ENCODE measurements around the gene REN.
A peak's percentile ranks its signal among the peaks of the same experiment; 100 is the strongest.

Gene REN

DNA sequence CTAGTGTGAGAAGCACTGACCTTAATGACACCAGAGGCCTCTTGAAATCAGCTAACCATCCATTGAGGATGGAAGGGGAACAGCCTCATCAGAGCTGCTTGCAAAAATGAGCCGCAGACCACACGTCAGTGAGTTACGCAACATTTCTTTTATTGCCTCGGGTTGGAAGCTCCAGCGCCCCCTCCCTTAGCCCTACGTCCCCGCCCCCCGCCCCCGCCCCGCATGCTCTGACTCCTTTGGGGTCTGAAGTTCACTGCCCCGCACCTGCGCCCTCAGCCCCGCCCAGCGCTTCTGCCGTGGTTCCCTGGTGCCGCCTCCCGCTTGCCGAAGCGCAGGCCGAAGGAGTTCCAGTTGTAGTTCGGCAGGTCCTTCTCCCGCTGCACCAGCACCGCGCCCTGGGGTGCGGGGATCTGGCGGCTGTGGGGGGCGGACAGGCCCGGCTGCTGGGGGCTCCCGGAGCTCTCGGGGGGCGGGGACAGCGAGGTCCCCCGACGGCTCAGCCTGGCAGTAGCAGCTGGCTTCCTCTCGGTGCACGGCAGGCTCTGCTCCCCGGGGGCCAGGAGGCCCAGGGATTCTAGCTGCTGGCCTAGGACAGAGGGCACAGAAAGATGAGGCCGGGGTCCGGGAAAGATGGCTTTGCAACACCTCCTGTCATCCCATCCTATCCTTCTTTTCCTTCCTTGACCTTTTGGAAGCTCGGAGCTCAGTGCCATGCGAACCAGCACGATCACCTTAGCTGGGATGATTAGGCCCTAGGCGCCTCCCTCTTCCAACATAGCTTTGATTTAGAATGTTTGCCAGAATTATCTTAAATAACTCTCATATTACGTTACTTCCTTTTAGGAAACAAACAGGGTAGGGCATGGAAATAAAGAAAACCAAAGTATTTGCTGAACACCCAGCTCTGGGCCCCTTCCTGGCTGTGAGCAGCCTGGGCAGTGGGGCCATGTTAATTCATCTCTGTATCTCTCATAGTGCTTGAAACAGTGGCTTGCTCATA lies 24.4 kb upstream of the REN start:
- DNase-seq (ENCODE audit: low read depth): peak; percentile 35

DNA sequence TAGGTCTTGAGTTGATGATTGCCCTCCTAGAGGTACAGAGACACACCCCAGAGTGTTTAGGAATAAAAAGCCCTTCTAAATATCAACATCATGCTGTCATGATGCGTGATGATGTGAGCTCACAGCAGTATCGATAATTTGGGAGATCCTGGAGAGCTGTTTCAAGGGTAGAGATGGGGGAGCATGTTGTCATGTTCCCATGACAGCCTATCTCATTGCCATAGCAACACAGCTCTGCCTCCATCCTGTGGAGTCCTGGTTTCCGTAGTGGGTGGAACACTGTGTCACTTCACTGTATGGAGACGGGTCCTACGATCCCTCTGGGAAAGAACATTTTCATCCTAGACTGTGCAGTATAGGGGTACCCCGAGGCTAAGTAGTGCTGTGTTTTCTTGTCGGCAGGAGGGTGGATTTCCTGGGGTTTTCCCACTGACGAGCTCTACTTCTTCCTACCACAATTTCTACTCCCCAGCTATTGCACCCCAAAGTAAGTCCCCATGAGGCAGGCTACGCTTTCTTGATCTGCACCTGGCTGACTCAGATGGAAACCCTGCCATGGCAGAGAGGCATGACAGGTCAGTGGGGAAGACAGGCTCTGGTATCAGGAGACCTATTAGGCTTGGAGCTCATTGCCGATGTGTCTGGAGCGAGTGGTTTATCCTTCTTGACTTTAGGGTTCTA lies 23.0 kb upstream of the REN start:
- no peak for DNase-seq (ENCODE audit: low read depth)

DNA sequence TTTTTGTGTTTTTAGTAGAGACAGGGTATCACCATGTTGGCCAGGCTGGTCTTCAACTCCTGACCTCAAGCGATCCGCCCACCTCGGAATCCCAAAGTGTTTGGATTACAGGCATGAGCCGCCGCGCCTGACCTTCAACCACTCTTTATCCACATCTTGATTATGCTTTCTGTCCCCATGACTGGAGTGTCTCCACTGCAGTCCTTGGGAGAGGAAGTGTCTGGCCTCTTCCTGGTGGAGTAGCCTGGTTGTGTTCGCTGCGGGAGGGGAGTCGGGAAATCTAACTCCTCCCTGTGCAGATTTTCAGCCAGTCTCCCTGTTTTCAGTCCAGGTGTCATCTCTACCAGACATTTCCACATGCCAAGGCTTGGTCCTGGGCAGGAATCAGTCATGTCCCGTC lies 20.5 kb upstream of the REN start:
- no peak for DNase-seq (ENCODE audit: low read depth)

DNA sequence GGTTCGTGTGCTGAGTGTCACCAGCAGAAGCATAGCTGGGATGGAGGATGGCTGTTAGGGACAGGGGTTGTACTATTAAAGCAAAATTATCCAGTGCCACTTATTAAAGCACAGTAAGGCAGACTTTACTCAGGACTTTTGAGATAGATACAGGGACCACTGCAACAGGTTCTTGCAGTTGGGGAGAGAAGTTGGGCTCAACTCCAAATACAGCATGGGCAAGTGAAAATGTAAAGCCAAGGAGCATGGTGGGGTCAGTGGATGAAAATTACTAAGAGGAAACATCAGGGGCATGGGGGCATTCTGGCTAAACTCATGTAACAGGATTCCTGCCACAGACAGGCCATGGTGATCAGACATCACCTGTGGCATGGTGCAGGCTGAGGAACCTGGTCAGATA lies 15.0 kb upstream of the REN start:
- no peak for DNase-seq (ENCODE audit: low read depth)

DNA sequence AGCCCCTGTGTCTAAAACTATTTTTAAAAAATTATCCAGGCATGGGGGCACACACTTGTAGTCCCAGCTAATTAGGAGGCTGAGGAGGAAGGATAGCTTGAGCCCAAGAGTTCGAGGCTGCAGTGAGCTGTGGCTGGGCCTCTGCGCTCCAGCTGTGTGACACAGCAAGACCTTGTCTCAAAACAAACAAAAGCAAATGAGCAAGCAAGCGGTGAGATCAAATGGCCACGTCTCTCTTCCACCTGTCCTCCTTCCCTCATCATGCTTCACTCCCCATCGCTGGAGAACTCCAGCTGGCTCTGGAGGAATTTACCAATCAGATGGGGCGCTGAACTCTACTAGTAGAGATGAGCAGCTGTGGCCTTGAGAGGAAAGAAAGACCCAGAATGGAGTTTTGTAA lies 14.0 kb upstream of the REN start:
- DNase-seq (ENCODE audit: low read depth): no peak

DNA sequence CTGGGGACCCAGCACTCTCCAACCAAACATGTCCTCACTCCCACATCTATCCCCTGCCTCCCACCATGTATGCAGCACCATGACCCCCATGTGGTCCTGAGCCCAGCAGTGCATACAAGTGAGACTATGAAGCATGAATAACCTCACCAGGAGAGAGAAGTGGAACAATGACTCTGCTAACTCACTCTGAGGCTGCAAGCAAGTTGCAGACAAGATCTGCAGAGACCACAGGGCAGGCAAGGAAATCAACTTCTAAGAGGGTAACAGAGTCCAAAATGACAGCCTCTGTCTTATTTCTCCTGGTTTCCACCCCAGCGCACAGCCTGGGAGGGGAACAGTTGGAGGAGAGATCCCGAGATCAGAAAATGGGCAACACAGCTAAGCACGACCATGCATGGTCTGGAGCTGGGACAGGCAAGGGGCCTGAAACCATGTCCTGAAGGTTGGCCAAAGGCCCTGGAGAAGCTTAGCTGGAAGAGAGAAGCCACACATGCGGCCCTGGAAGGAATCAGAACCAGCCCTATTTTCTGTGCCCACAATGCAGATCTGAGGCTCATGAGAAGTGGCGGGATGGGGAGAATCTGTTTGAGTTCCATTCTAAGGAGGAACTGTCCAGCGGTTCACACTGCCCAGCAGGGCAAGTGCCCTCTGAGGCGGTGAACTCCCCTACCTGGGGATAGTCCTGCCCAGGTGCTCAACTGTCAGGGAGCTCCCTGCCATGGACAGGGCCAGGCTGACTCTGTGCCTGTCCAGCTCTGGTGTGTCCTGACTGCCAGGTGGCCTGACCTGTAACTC lies 12.5 kb upstream of the REN start:
- no peak for DNase-seq (ENCODE audit: low read depth)

DNA sequence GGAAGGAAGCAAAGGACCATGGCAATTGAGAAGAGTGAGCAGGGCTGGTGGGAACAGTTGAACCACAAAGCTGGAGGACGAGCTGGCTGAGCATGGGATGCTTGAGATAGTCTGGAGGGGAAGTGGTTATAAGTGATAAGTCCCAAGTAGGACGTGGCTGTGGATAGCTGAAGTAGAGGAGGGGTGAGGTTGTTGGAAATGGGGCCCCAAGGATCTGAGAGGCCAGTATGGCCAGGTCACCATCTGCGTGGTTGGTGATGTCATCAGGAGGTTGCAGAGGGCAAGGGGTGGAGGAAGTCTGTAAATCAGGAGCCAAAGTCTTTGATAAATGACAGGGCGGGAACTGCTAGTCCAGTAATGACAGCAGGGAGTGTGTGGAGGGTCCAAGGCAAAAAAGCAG lies 11.0 kb upstream of the REN start:
- DNase-seq (ENCODE audit: low read depth): peak; percentile 59

DNA sequence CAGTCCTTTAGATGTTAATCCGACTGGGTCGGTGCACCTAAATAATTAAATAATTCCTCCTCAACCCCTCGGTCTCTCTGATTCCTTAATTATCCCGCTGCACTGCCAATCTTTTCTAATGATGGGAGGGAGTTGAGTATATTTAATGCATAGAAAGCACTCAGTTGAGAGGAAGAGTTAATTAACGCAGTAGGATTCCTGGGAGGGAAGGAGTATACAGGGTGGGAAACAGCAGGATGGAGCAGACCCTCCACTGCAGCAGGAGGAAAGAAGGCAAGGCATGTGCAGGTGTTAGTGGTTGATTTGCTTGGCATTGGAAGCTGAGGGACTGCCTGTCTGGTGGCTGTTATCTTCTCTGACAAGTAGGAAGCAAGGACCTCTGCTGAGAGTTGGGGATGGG lies 9.9 kb upstream of the REN start:
- DNase-seq (ENCODE audit: low read depth): no peak

DNA sequence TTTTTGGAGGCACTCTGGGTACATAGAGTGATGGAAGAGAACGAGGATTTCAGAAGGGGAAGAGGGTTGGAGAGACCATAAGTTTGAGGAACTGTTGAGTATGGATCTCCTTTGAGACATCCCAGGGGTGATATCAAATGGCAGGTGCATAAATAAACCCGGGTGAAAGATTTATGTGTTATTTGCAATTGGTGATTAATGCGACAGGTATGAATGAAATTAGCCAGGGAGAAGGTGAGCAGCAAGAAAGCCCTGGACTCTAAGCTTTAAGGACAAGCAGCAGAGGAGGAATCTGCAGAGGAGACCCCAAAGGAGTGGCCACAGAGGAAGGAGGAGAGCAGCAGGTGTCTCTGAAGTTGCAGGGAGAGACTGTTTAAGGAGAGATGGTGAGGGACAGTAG lies 8.8 kb upstream of the REN start:
- no peak for DNase-seq (ENCODE audit: low read depth)

DNA sequence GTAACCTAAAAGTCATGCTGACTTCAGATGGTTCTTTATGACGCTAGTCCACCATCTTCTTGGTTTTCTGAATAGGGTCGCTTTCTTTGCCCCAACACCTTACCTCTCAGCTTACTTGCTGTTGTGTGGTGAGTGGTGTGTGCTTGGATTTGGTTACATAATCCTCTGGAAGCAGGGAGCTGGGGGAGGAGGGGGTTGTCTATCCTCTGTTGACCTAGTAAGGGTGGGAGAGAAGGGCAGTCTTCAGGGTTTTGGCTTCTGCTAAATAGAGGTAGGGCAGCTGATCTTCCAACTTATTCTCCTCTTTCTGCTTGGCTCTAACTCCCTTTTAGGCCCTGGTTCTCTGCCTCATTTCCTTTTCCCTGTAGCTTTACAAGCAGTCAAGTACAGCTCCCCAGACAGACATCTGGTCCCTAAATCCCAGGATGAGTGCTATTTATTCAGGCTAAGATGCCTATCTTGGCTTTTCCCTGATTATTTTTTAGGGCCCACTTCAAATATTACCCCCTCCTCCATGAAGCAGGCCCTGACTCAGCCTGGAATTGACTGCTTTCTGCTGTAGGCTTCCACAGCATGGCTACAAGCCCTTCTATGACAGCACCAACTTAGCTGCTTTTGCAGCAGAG lies 6.4 kb upstream of the REN start:
- DNase-seq (ENCODE audit: low read depth): peak; percentile 11

DNA sequence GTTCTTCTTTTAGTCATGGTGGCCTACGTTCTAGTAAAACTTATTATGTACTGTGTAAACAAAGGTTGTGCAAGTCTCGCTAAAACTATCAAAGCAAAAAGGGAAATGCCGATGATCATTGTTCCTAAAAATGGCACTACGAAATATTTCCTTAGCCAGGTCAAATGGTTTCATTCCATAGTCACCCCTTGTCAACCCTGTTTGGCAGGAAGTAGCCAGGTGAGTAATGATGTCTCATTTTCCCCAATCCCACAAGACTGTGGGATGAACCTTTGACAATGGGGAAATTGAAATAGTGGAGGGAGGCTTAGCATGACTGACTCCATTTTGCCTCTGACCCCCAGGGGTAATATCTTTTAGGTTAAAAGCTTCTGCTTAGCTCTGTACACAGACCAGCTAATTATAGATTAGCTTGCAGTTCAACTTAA lies 5.6 kb upstream of the REN start:
- DNase-seq (ENCODE audit: low read depth): peak; percentile 96

DNA sequence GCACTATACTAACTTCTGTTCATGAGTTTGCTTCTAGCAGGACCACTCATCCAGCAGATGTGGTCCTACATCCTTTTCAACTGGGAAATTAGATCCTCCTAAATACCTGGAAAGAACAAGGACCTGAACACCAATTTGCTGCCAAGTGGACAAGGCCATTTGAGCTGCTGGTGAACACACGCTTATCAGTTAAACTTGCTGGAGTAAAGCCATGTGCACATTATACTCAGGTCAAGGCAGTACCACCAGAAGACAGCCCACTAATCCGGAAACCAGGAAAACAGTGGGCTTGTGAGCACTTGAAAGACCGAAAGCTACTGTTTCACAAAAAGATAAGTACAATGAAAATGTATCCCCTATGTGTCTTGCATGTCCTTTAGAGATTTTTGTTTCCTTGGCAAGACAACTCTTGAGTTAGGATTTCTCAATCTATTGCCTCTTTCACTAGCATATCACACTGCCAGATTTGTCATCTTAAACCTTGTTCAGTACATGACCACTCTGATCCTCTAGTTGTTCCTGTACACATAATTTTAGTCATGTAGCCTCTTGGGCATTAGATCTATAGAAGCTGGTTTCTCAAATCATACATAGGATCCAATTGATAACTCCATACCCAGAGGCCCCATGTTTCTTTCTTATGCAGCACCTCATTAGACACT lies 4.5 kb upstream of the REN start:
- no peak for DNase-seq (ENCODE audit: low read depth)

DNA sequence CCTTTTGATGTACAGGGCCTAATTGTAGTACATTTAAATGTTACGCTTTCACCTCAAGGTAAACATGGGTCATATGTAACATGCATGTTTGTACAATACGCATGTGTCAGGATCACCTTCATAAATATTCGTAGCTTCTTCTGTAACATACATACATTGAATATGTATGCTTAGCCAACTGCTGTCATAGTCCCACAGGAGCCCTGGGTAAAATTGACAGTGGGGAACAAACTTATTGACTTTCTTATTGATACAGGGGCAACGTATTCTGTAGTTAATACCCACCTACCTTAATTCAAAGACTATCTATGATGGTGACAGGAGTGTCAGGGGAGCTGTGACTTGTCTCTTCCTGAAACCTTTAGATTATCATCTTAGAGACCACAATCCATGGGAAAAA lies 3.7 kb upstream of the REN start:
- peak; percentile 34 for DNase-seq (ENCODE audit: low read depth)

DNA sequence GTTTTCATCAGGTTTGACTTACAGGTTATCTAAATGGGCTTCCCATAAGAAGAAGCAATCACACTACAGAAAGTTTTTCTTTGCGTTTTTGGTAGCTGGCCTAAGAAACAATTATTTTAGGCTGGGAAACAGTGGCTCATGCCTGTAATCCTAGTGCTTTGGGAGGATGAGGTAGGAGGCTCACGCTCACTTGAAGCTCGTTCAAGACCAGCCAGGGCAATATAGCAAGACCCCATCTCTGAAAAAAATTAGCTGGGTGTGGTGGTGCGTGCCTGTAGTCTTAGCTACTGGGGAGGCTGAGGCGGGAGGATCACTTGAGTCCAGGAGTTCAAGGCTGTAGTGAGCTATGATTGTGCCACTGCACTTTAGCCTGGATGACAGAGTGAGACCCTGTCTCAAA lies 1.6 kb upstream of the REN start:
- DNase-seq (ENCODE audit: low read depth): no peak

DNA sequence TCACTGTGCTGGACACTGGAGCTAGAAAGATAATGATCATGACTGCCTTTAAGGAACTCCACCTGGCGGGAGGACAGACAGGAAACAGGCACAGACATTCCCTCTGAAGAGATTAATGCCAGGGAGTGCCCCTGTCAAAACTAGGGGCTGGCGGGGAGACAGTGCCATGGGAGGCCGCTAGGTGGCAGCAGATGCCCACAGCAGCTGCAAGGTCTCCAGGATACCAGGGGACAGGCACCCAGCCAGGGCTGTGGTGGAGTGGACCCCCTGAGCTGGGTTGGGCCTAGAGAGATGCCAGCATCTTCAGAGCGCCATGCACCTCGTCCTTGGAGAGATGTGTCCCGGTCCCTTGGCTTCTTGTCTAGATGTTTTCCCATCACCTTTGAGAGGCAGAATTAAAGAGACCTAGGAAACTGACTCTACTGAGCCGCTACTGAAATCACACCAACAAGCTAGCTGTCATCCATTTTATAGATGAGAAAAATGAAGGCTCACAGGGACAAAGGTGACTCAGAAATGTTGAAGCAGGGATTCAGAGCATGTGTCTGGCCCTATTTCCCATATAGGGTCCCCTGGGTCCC lies 3.6 kb downstream of the REN start:
- peak; percentile 80 for DNase-seq (ENCODE audit: low read depth)

DNA sequence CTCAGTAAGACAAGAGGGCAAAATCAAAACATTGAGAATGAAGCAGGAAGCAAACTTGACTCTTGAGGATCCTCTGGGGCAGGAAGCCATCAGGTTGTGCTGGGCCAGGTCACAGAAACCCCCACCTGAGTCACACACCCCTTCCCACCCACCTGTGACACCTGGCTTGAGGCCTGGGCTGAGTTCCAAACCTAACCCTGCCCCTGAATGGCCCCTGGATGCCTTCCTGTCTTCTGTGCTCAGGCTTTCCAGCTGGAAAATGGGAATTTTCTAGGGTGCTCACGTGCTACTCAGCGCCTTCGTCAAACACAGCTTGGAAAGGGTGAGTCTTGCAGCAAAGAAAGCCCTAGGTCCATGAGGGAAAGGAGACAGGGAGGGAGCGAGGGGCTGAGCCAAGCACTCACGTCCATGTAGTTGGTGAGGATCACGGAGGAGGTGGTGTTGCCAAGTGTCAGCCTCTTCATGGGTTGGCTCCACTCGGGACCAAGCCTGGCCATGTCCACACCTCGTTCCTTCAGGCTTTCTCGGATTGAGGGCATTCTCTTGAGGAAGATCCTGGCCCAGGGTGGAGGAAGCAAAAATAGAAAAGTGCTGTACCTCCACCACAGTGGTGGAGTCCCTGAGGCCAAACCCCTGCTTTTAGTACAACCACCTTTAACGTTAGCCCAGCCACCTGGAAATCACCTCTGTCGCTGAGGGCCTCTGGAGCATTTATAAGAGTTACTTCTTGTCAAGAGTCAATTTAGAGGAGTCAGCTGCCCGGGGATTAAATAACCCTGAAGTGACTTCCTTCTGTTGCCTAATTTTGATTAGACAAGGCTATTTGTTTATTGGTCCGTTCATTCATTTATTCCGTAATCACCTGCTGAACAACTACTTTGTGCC lies 4.3 kb downstream of the REN start:
- no peak for DNase-seq (ENCODE audit: low read depth)

DNA sequence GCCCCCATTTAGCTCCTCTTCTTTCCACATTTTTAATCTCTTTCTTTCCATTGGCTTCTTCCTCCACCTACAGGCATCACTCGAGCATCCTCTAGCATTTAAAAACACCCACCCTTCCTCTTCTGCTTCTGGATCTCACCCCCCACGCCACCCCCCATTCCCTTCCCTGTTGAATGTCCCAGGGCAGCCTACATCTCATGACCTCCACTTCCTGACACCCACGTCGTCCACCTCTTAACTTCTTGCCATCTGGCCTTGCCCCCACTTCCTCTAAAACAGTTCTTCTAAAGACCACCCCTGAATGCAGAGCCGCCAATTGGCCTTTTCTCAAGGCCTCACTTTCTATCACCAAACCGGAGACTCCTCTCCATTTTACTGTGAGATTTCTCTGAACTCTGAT lies 8.2 kb downstream of the REN start:
- DNase-seq (ENCODE audit: low read depth): no peak

DNA sequence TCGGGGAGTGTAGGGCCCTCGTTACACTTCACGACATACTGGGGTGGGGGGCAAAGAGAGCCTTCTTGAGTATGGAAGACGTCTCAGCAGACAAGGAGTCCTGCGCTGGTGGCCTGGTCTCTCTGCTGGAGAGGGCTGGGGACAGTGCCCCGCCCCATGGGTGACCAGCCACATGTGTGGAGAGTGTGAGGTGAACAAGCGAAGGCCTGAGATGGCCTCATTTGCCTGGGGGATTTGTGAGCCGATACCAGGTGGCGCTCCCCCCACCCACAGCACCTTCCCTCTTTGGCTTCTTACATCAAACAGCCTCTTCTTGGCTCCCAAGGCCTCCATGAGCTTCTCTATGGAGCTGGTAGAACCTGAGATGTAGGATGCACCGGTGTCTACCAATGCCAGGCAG lies 10.3 kb downstream of the REN start:
- no peak for DNase-seq (ENCODE audit: low read depth)

DNA sequence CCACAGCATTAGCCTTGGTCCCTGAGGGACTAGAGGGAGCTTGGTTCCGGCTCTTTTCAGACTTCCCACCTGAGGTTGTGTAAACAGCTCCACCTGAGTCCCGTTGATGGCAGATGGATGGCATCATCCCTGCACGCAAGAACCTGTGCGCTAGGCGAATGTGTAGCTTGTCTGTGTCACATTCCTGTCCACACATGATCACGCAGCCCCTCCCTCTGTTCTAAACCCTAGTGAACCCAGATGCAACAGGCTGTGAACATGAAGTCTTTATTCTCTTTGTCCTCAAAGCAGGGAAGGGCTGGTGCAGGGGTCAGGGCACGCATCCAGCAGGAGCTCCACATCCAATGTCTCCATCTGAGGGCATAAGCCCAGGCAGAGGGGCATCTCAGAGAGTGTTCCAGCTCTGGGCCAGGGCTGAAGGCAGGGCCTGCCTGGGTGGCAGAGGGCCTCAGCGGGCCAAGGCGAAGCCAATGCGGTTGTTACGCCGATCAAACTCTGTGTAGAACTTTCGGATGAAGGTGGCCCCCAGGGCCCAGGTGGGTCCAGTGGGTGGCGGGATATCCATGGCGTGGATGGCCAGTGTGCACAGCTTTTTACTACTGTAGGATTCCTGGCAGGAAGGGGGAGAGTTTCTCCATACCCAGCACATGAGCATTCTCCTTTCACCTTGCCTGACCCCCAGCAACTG lies 11.4 kb downstream of the REN start:
- DNase-seq (ENCODE audit: low read depth): no peak

DNA sequence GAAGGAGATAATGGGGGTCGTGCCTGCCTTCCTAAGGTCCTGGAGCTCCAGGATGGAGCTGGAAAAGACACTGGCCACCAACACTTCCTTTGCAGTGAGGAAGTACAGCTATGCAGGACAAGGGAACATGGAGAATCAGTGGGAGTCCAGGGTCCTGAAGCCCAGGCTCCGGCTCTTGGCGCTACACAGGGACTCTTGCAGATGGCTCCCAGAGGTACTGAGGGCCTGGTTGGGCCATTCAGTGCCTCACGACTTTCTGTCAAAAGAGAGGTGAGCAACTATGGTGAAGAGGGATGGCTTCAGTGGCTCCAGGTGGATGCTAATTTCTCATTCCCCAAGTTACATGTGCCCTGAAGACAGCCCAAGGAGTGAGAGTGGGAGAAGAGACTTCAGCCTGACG lies 12.5 kb downstream of the REN start:
- no peak for DNase-seq (ENCODE audit: low read depth)

Data from ELR (cell line).